Peyer's patch (tissue), 4 donors: Measurements from ENCODE around the gene NDUFA6. TPM values are rescaled to one million over a fixed set of nuclear protein-coding genes. Genes with fewer than 3 reads are reported as not detected.
"Not testable (repeated sequence)": the region's sequence is repeated elsewhere in the genome, so short reads cannot be mapped to it uniquely, and the experiment has no call there.

ENCODE experiments used
- DNase-seq, 3 donors: peaks; one replicate each; pipeline ENCODE4 v3.0.0-alpha.2; 2017 to 2019
- H3K27ac ChIP-seq, 4 donors: fragments of 200-600 bp; sonication (generic); one replicate each; pipeline ENCODE4 v1.5.1; 2016 to 2019
- H3K27me3 ChIP-seq, 2 donors: fragments of 200-600 bp; sonication (generic); one replicate each; pipeline ENCODE4 v1.5.1; 2019
- H3K36me3 ChIP-seq, 3 donors: fragments of 200-600 bp; sonication (generic); one replicate each; pipeline ENCODE4 v1.5.1; 2016 to 2019
- H3K4me1 ChIP-seq, 4 donors: fragments of 200-600 bp; sonication (generic); one replicate each; pipeline ENCODE4 v1.5.1; 2016 to 2019
- H3K4me3 ChIP-seq, 4 donors: fragments of 200-600 bp; sonication (generic); 1 replicate in 3 of 4; 2 replicates in 1 of 4; pipeline ENCODE4 v1.5.1; 2016 to 2019; ENCODE audit warnings: mild to moderate bottlenecking in 1 of 4
- H3K9me3 ChIP-seq, 4 donors: fragments of 200-600 bp; sonication (generic); one replicate each; pipeline ENCODE4 v1.5.1; 2016 to 2019; ENCODE audit warnings: mild to moderate bottlenecking in 1 of 4
- CTCF ChIP-seq, 6 experiments: fragments of 450-650 bp in 4 of 6; fragments of 200-600 bp in 2 of 6; sonication (generic) in 1 of 6; IDR thresholded peaks; one replicate each; pipeline ENCODE4 v1.5.1; 2017 to 2019; ENCODE audit warnings: antibody characterized with exemption in 6 of 6, mild to moderate bottlenecking in 3 of 6, moderate library complexity in 1 of 6
- POLR2A ChIP-seq, 2 donors: fragments of 450-650 bp; IDR thresholded peaks; one replicate each; pipeline ENCODE4 v1.5.1; 2017; ENCODE audit warnings: antibody characterized with exemption in 2 of 2, mild to moderate bottlenecking in 2 of 2, moderate library complexity in 2 of 2
- total RNA-seq, 4 donors: library from RNA; depleted of rRNA; stranded (reverse); fragments of >200 nt; gene quantifications; one replicate each; pipeline ENCODE4 v1.1.0, GENCODE V29; 2016

The NDUFA6 gene
- total RNA-seq, 4 donors from 2014 or later = 57.2 to 88.1 (median 61.0) TPM

GRCh38 chr22:42073621-42074041 is 16.9 kb downstream of the NDUFA6 start:
- H3K4me3 ChIP-seq = peak overlapping the region; percentile 54 to 74 (median 64)
- peaks cover 0 to 7% (median 0%) of the 10 kb centered on the region in 3 donors for H3K36me3 ChIP-seq
- H3K9me3 ChIP-seq = no peaks in the 10 kb centered on the region
- peak in 1 of 3 donors; percentile 45 for DNase-seq
- H3K27me3 ChIP-seq = no peaks in the 10 kb centered on the region
- peak overlapping the region; percentile 81 to 87 (median 86) for H3K27ac ChIP-seq
- peaks cover 3 to 34% (median 14%) of the 10 kb centered on the region in 4 donors for H3K4me1 ChIP-seq
- TF ChIP-seq POLR2A (IDR thresholded peaks at IDR 0.05) (no peak), CTCF (IDR thresholded peaks at IDR 0.05) (no peak)

GRCh38 chr22:42072606-42073330 is 17.8 kb downstream of the NDUFA6 start:
- Histone ChIP-seq H3K4me3 (no peak overlapping the region), H3K36me3 (peaks cover 0 to 14% (median 0%) of the 10 kb centered on the region in 3 donors), H3K9me3 (no peaks in the 10 kb centered on the region), H3K27me3 (no peaks in the 10 kb centered on the region), H3K4me1 (peaks cover 3 to 25% (median 13%) of the 10 kb centered on the region in 4 donors), H3K27ac (no peak overlapping the region)
- DNase-seq = peak in 1 of 3 donors; percentile 45
- TF ChIP-seq POLR2A (IDR thresholded peaks at IDR 0.05) (no peak), CTCF (IDR thresholded peaks at IDR 0.05) (no peak)

GRCh38 chr22:42071508-42071907 is 19.1 kb downstream of the NDUFA6 start:
- peak in 1 of 3 donors; percentile 36 for DNase-seq
- H3K9me3 ChIP-seq, H3K27me3 ChIP-seq: not testable (repeated sequence)
- Histone ChIP-seq H3K36me3 (peaks cover 0 to 20% (median 0%) of the 10 kb centered on the region in 3 donors), H3K4me3 (peak overlapping the region in 3 of 4 donors; percentile 63 to 70 (median 69)), H3K4me1 (peaks cover 3 to 22% (median 13%) of the 10 kb centered on the region in 4 donors), H3K27ac (peak overlapping the region in 3 of 4 donors; percentile 83 to 89 (median 85))

GRCh38 chr22:42070517-42071422 is 19.8 kb downstream of the NDUFA6 start, which contains the start of gene NAGA:
Gene NAGA (minus strand): TSS chr22:42070812. CDS start chr22:42070297, 515 bp downstream.
- H3K27ac ChIP-seq = peak within 1 kb of the TSS; percentile 80 to 89 (median 84)
- no peaks in the 10 kb centered on the region for H3K9me3 ChIP-seq
- DNase-seq = peak; percentile 96 to 98 (median 98)
- no peaks in the 10 kb centered on the region for H3K27me3 ChIP-seq
- TF ChIP-seq POLR2A (IDR thresholded peaks at IDR 0.05) = peak; percentile 82 to 93
- no peak for TF ChIP-seq CTCF (IDR thresholded peaks at IDR 0.05)
- H3K4me1 ChIP-seq = peaks cover 3 to 22% (median 13%) of the 10 kb centered on the region in 4 donors
- H3K4me3 ChIP-seq = peak within 1 kb of the TSS; percentile 58 to 70 (median 66)
- H3K36me3 ChIP-seq = peaks cover 0 to 28% (median 0%) of the 10 kb centered on the region in 3 donors

GRCh38 chr22:42069801-42070516 is 20.6 kb downstream of the NDUFA6 start:
- peaks cover 3 to 22% (median 13%) of the 10 kb centered on the region in 4 donors for H3K4me1 ChIP-seq

More at GRCh38 chr22:42069801-42070516, 20.6 kb downstream of the NDUFA6 start:
- TF ChIP-seq CTCF (IDR thresholded peaks at IDR 0.05) (no peak), POLR2A (IDR thresholded peaks at IDR 0.05) (no peak)
- DNase-seq = peak in 1 of 3 donors; percentile 35
- peak overlapping the region; percentile 80 to 89 (median 84) for H3K27ac ChIP-seq
- H3K4me3 ChIP-seq = peak overlapping the region; percentile 58 to 70 (median 66)
- H3K9me3 ChIP-seq = no peaks in the 10 kb centered on the region
- peaks cover 0 to 33% (median 0%) of the 10 kb centered on the region in 3 donors for H3K36me3 ChIP-seq
- no peaks in the 10 kb centered on the region for H3K27me3 ChIP-seq
